NCI-H748 (cell line): ENCODE measurements around the gene HSFX4.
"Not testable (repeated sequence)": the region's sequence is repeated elsewhere in the genome, so short reads cannot be mapped to it uniquely, and the experiment has no call there.

Experiments used
- DNase-seq: peaks from one replicate; lab custom pipeline; 2025; ENCODE audit not compliant: unreplicated experiment; lab: John Stamatoyannopoulos, UW

Gene HSFX4

DNA sequence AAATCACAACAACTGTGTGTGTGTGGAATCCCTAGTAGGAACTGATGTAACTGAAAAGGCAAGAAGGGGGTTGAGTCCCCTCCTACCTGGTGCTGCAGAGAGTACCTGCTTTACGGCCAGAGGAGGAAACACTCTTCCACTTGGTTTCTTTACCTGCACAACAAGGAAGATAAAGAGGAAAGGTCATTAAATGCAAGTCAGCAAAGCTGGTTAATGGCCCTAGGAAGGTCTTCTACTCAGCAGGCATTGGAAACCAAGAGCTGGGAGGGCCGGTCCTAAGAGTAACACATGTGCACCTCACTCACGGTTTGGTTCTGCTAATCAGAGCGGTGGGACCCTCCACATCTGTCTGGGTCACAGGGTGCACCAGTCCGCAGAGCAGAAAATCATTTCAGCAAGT is 8.0 kb downstream of the HSFX4 start:
- not testable (repeated sequence) for DNase-seq

- DNase-seq, result peak; percentile 41
These were observed 8.6 kb downstream of the HSFX4 start for GRCh38 chrX:149937871-149938426.

GRCh38 chrX:149938427-149938880 is 9.1 kb downstream of the HSFX4 start, which contains the start of gene EOLA2:
Gene EOLA2 (minus strand): TSS chrX:149938491. CDS start chrX:149933874, 4,617 bp downstream.
- DNase-seq, result peak; percentile 98

GRCh38 chrX:149938881-149939654 is 9.7 kb downstream of the HSFX4 start:
- peak; percentile 90 for DNase-seq

DNA sequence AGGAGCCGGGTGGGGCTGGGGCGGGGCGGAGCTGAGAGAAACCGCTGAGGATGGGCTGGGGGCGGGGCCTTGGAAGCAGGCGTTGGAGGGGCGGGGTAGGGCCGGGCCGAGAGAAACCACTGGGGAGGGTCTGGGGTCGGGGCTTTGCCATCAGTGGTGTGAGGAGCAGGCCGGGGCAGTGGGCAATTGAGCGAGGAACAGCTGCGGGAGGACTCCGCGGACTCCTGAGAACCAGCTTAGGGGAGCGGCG is 10.2 kb downstream of the HSFX4 start:
- no peak for DNase-seq

- peak; percentile 94 for DNase-seq
These were observed 10.7 kb downstream of the HSFX4 start for GRCh38 chrX:149939905-149940673.

DNA sequence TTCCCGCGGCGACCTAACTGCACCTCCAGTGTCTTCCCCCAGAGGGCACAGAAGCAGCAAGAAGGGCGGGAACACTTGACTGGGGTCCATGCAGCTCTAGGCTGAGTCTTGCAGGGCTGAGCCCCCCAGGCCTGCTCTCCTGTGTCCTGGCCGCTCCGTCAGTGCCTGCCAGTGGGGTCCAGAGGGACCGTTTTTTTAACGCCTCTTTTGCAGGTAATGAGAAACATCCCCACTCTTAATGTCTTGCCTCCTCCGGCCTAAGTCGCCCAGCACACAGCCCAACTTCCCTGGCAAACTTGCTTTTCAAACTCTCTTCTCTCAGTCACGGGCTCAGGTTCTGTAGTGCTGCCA is 11.3 kb downstream of the HSFX4 start:
- not testable (repeated sequence) for DNase-seq

DNA sequence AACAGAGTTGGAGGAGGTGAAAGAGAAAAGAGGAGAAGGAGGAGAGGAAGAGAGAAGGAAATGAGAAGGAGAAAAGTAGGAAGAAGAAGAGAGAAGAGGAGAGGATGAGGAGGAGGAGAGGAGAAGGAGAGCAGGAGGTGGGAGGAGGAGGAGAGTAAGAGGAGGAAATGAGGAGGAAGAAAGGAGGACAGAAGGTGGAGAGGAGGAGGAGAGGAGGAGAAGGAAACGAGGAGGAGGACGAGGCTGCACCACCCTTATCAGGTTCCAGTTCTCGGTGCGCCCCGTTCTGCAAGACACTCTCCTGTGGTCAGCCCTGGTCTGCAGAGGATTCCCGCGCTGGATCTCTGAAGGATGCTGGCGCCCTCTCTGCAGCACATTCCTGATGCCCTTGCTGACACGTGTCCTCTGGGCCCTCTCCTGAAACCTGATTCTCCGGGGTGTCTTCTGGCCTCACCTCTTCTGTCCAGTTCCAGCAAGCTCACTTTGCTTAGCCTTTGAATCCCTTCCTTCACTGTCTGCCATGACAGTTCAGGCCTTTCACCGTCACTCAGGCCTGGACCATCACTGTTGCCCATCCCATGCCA is 15.8 kb downstream of the HSFX4 start:
- not testable (repeated sequence) for DNase-seq

GRCh38 chrX:149945820-149946219 is 16.4 kb downstream of the HSFX4 start:
- DNase-seq, result not testable (repeated sequence)

GRCh38 chrX:149946932-149947331 is 17.6 kb downstream of the HSFX4 start:
- not testable (repeated sequence) for DNase-seq

GRCh38 chrX:149948016-149948415 is 18.6 kb downstream of the HSFX4 start:
- no peak for DNase-seq

GRCh38 chrX:149949743-149950436 is 20.5 kb downstream of the HSFX4 start:
- DNase-seq, result no peak

- DNase-seq, result peak; percentile 16
These were observed 21.3 kb downstream of the HSFX4 start for GRCh38 chrX:149950681-149951080.

- no peak for DNase-seq
These were observed 32.2 kb downstream of the HSFX4 start for GRCh38 chrX:149961572-149961971.

DNA sequence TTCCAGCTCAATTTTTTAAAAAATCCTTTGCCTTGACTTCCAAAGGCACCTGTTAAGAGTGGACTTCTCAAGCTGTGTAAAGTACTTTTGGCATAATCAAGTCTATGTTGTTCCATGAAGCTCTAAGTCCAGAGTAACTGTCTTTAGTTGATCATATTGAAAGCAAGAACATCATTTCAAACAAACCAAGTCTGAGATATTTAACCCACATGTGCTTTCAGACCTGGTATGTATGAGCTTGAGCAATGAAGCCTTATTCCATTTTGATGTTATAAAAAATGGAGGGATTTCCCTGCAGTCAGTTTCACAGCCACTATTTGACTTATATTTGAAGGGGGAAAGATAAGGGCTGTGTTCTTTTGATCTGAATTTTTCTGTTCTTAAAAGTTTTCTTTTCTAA is 32.6 kb downstream of the HSFX4 start:
- no peak for DNase-seq

GRCh38 chrX:149962859-149963757 is 33.7 kb downstream of the HSFX4 start:
- DNase-seq, result peak; percentile 53

- no peak for DNase-seq
These were observed 49.8 kb downstream of the HSFX4 start for GRCh38 chrX:149979126-149979644.
